HCT116 (cell line): ENCODE data around the gene GALNT2. TPM values are rescaled to one million over a fixed set of nuclear protein-coding genes. Genes with fewer than 3 reads are reported as not detected.

Source experiments
- ATAC-seq: fragments of 200-7000 bp; cut with Tn5 transposase; 2 replicates; pipeline ENCODE4 v1.9.1; 2020; ENCODE audit warnings: mild to moderate bottlenecking, moderate library complexity
- BruUV-seq: library from RNA; stranded (reverse); fragments of 400-500 nt; replicated peaks from 2 replicates; lab custom pipeline; 2021; lab: Mats Ljungman, UMichigan
- CTCF ChIA-PET: fragments of 300-600 bp; sonication (Branson Sonifier 250); formaldehyde crosslinking; loops from one replicate; lab custom pipeline; 2021; ENCODE audit warnings: antibody characterized with exemption; lab: Charles Lee
- POLR2A ChIA-PET: fragments of 300-600, 350-600 bp; sonication (Branson Sonifier 250); formaldehyde crosslinking; loops from one replicate; lab custom pipeline; 2021; ENCODE audit warnings: antibody characterized with exemption; lab: Charles Lee
- RAD21 ChIA-PET, 2 experiments: fragments of 300-600 bp; sonication (Branson Sonifier 250); formaldehyde crosslinking; loops; one replicate each; lab custom pipeline; 2023; ENCODE audit warnings: low total read pairs in 2 of 2; ENCODE audit not compliant: uncharacterized antibody in 2 of 2, unreplicated experiment in 2 of 2, low non-redundant PET in 1 of 2; lab: Charles Lee
- DNase-seq: peaks from one replicate; pipeline ENCODE4 v3.0.0-alpha.2; 2010; ENCODE audit warnings: low read depth, low spot score
- H2AFZ ChIP-seq: fragments of 200-600 bp; shearing (Covaris generic), sonication (generic); 2 replicates; pipeline ENCODE4 v1.6.1; 2017; ENCODE audit warnings: low read depth, mixed run types, mixed read lengths, antibody characterized with exemption, low read length; ENCODE audit not compliant: poor library complexity, severe bottlenecking
- H3K27ac ChIP-seq: 2 replicates; pipeline ENCODE4 v1.5.1; 2012; ENCODE audit warnings: low read depth, low read length
- H3K27me3 ChIP-seq: fragments of 200-600 bp; sonication (generic); 2 replicates; pipeline ENCODE4 v1.6.1; 2016; ENCODE audit warnings: mixed run types, low read length, mixed read lengths; ENCODE audit not compliant: insufficient read depth
- H3K36me3 ChIP-seq, 2 experiments: fragments of 200-500 bp in 1 of 2; fragments of 200-600 bp in 1 of 2; sonication (Bioruptor generic) in 1 of 2; sonication (generic) in 1 of 2; 2 replicates each; pipeline versions ENCODE4 v1.5.1 to v1.6.1; 2014 to 2016; ENCODE audit warnings: low read length in 2 of 2, inconsistent platforms in 1 of 2, mixed read lengths in 1 of 2, mixed run types in 1 of 2; ENCODE audit not compliant: insufficient read depth in 2 of 2, control insufficient read depth in 1 of 2
- H3K4me1 ChIP-seq, 2 experiments: fragments of 200-600 bp in 1 of 2; sonication (generic) in 1 of 2; 2 replicates each; pipeline versions ENCODE4 v1.5.1 to v1.6.1; 2012 to 2017; ENCODE audit warnings: low read length in 2 of 2, inconsistent platforms in 1 of 2, mild to moderate bottlenecking in 1 of 2, mixed read lengths in 1 of 2, mixed run types in 1 of 2, moderate library complexity in 1 of 2; ENCODE audit not compliant: insufficient read depth in 2 of 2, control insufficient read depth in 1 of 2
- H3K4me2 ChIP-seq: fragments of 200-600 bp; sonication (generic); 2 replicates; pipeline ENCODE4 v1.6.1; 2017; ENCODE audit warnings: mixed run types, low read length, mixed read lengths
- H3K4me3 ChIP-seq, 2 experiments: fragments of 200-600 bp in 1 of 2; sonication (generic) in 1 of 2; replicated peaks in 1 of 2; 2 replicates each; pipeline ENCODE4 v1.5.1; 2011 to 2016; ENCODE audit warnings: low read length in 2 of 2, control low read depth in 1 of 2, low read depth in 1 of 2, mild to moderate bottlenecking in 1 of 2, mixed read lengths in 1 of 2, mixed run types in 1 of 2
- H3K79me2 ChIP-seq: fragments of 200-600 bp; sonication (generic); 2 replicates; pipeline ENCODE4 v1.6.1; 2017; ENCODE audit warnings: mild to moderate bottlenecking, mixed run types, low read length, moderate library complexity, mixed read lengths; ENCODE audit not compliant: insufficient read depth
- H3K9ac ChIP-seq: fragments of 200-600 bp; sonication (generic); 2 replicates; pipeline ENCODE4 v1.6.1; 2016; ENCODE audit warnings: low read length, mixed read lengths
- H3K9me2 ChIP-seq: fragments of 200-600 bp; sonication (generic), shearing (Covaris generic); 2 replicates; pipeline ENCODE4 v1.6.1; 2017; ENCODE audit warnings: mixed run types, mild to moderate bottlenecking, moderate library complexity; ENCODE audit not compliant: insufficient read depth
- H3K9me3 ChIP-seq, 2 experiments: fragments of 200-500 bp in 1 of 2; fragments of 200-600 bp in 1 of 2; sonication (Bioruptor generic) in 1 of 2; sonication (generic) in 1 of 2; 2 replicates each; pipeline ENCODE4 v1.6.1; 2014 to 2017; ENCODE audit warnings: low read length in 2 of 2, mixed read lengths in 2 of 2, inconsistent platforms in 1 of 2, low read depth in 1 of 2, mild to moderate bottlenecking in 1 of 2, mixed run types in 1 of 2, moderate library complexity in 1 of 2; ENCODE audit not compliant: control insufficient read depth in 1 of 2, insufficient read depth in 1 of 2
- H4K20me1 ChIP-seq: fragments of 200-600 bp; sonication (generic), shearing (Covaris generic); 2 replicates; pipeline ENCODE4 v1.6.1; 2017; ENCODE audit warnings: mixed run types, mild to moderate bottlenecking, moderate library complexity; ENCODE audit not compliant: insufficient read depth
- CBX3 ChIP-seq: IDR thresholded peaks from 2 replicates; pipeline ENCODE4 v1.6.1; 2012; ENCODE audit warnings: low read depth
- EGR1 ChIP-seq: IDR thresholded peaks from 2 replicates; pipeline ENCODE4 v1.6.1; 2012; ENCODE audit warnings: low read depth
- EZH2 ChIP-seq: fragments of 200-600 bp; sonication (generic); IDR thresholded peaks from 2 replicates; pipeline ENCODE4 v1.6.1; 2017; ENCODE audit warnings: antibody characterized with exemption, mixed run types
- EZH2phosphoT487 ChIP-seq: fragments of 200-600 bp; IDR thresholded peaks from 2 replicates; pipeline ENCODE4 v1.6.1; 2018; ENCODE audit warnings: antibody characterized with exemption, borderline replicate concordance
- JUND ChIP-seq: IDR thresholded peaks from 2 replicates; pipeline ENCODE4 v1.6.1; 2012
- POLR2A ChIP-seq: IDR thresholded peaks from 2 replicates; pipeline ENCODE4 v1.7.0; 2011; ENCODE audit warnings: borderline replicate concordance; ENCODE audit not compliant: insufficient read depth, insufficient read length; ENCODE audit errors: extremely low read depth
- SP1 ChIP-seq: IDR thresholded peaks from 2 replicates; pipeline ENCODE4 v1.6.1; 2012; ENCODE audit warnings: low read depth
- TCF7L2 ChIP-seq: IDR thresholded peaks from 2 replicates; pipeline ENCODE4 v1.7.0; 2011; ENCODE audit warnings: borderline replicate concordance, inconsistent platforms; ENCODE audit not compliant: insufficient read depth, insufficient read length; ENCODE audit errors: extremely low read depth
- YY1 ChIP-seq: IDR thresholded peaks from 2 replicates; pipeline ENCODE4 v1.6.1; 2011; ENCODE audit warnings: low read length, low read depth, moderate library complexity, mild to moderate bottlenecking; ENCODE audit not compliant: insufficient replicate concordance; ENCODE audit errors: extremely low read depth
- ZFX ChIP-seq: fragments of 450-650 bp; IDR thresholded peaks from 2 replicates; pipeline ENCODE4 v1.6.1; 2017
- ZNF274 ChIP-seq: fragments of 200-500 bp; sonication (Bioruptor generic); IDR thresholded peaks from 2 replicates; pipeline ENCODE4 v1.6.1; 2014; ENCODE audit warnings: mild to moderate bottlenecking, low read depth, low read length, inconsistent platforms
- intact Hi-C: fragments of 100-400 bp; cut with micrococcal nuclease; formaldehyde crosslinking; loops from 2 replicates; pipeline ENCODE4 v1.10.0; 2022
- total RNA-seq: library from RNA; stranded (reverse); gene quantifications from one replicate; pipeline ENCODE4 v1.2.1, GENCODE V29; 2021; ENCODE audit not compliant: unreplicated experiment
- TF ChIP-seq, protein P1 (sequence below): IDR thresholded peaks from 2 replicates; pipeline ENCODE4 v1.6.1; 2012
- TF ChIP-seq, protein P2 (sequence below): IDR thresholded peaks from 2 replicates; pipeline ENCODE4 v1.6.1; 2011; ENCODE audit warnings: mild to moderate bottlenecking, low read length, moderate library complexity; ENCODE audit not compliant: insufficient replicate concordance; ENCODE audit errors: extremely low read depth

The GALNT2 gene
- total RNA-seq, 1 experiment from 2014 or later, result 40.8 TPM

GRCh38 chr1:230066466-230067404, at the start of gene GALNT2 (continued):
- TF ChIP-seq EZH2 (no peak), JUND (no peak), POLR2A (peak; percentile 32), YY1 (no peak), TCF7L2 (no peak), EGR1 (peak; percentile 88), EZH2phosphoT487 (no peak)

- no peaks in the 10 kb centered on the region for H3K4me1 ChIP-seq
- H3K27me3 ChIP-seq, result no peaks in the 10 kb centered on the region
- H3K9me2 ChIP-seq, result no peaks in the 10 kb centered on the region
- TF ChIP-seq, protein P1, sequence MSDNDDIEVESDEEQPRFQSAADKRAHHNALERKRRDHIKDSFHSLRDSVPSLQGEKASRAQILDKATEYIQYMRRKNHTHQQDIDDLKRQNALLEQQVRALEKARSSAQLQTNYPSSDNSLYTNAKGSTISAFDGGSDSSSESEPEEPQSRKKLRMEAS, result no peak
- TF ChIP-seq SP1, result no peak
- no peak for TF ChIP-seq EZH2phosphoT487
- TF ChIP-seq, protein P2, sequence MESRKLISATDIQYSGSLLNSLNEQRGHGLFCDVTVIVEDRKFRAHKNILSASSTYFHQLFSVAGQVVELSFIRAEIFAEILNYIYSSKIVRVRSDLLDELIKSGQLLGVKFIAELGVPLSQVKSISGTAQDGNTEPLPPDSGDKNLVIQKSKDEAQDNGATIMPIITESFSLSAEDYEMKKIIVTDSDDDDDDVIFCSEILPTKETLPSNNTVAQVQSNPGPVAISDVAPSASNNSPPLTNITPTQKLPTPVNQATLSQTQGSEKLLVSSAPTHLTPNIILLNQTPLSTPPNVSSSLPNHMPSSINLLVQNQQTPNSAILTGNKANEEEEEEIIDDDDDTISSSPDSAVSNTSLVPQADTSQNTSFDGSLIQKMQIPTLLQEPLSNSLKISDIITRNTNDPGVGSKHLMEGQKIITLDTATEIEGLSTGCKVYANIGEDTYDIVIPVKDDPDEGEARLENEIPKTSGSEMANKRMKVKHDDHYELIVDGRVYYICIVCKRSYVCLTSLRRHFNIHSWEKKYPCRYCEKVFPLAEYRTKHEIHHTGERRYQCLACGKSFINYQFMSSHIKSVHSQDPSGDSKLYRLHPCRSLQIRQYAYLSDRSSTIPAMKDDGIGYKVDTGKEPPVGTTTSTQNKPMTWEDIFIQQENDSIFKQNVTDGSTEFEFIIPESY, result no peak
- no peak for TF ChIP-seq ZNF274
- TF ChIP-seq EZH2, result no peak
- no peak for TF ChIP-seq ZFX
- TF ChIP-seq CBX3, result no peak
- no peak for TF ChIP-seq EGR1
- ATAC-seq (no peak), DNase-seq (no peak)
- ChIA-PET CTCF (no interaction called here), POLR2A (no interaction called here), RAD21 (no interaction called here)
- no peak overlapping the region for H3K9ac ChIP-seq
- no TSS peak for BruUV-seq
- intact Hi-C loops, result no loop called here
- H2AFZ ChIP-seq, result no peak overlapping the region
- no peak overlapping the region for H3K4me2 ChIP-seq
- H4K20me1 ChIP-seq, result no peaks in the 10 kb centered on the region
- H3K79me2 ChIP-seq, result no peaks in the 10 kb centered on the region
- no peak overlapping the region for H3K4me3 ChIP-seq
- no peak overlapping the region for H3K27ac ChIP-seq
- no peaks in the 10 kb centered on the region for H3K36me3 ChIP-seq
- no peaks in the 10 kb centered on the region for H3K9me3 ChIP-seq
Observed at GRCh38 chr1:230020451-230020850, 46.6 kb upstream of the GALNT2 start.
